Measurements from ENCODE around the gene TBXAS1. TPM values are rescaled to one million over a fixed set of nuclear protein-coding genes. Genes with fewer than 3 reads are reported as not detected.

TBXAS1 gene
- total and polyA plus RNA-seq, 11 donors, result 2.0 to 32.0 (median 4.7) TPM

DNA sequence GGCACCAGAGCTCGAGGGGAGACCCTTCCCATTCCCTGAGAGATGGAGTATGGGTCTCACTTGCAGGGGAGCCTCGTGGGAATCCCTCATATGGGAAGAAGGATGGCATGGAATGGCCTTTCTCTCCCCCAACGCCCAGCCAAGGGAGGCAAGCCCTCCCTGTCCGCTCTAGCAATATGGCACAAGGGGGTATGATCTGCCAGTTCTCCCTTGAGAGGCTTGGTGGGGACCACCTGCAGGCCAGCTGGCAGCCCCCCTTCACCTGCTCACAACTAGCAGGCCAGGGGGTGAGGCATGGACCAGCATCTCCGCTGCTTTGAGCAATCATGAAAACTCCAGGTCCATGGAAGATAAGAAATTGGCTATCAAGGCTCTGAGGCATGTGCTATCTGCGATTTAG lies 162.8 kb downstream of the TBXAS1 start:
- Histone ChIP-seq H3K9me3 (no peaks in the 10 kb centered on the region), H3K36me3 (no peaks in the 10 kb centered on the region), H3K4me1 (peaks cover 0 to 9% (median 0%) of the 10 kb centered on the region in 12 donors), H3K4me3 (no peak overlapping the region), H3K27me3 (no peaks in the 10 kb centered on the region), H3K27ac (no peak overlapping the region)
- 71 to 91% (median 82%) methylated on average over 5 to 6 of the region's 6 CpGs for WGBS, 4 donors
- intact Hi-C loops (cut with DNase I), result loop anchor here in 2 of 10 donors (10.0 kb wide), 2 partner anchors 177 to 217 kb away; partner anchors contain the start of gene HIPK2 (in 1 of the 2)
- no peak for DNase-seq
- ATAC-seq, result no peak
- TF ChIP-seq POLR2A (IDR thresholded peaks at IDR 0.05) (no peak), CTCF (IDR thresholded peaks at IDR 0.05) (no peak)

GRCh38 chr7:139992353-139993044 lies 163.4 kb downstream of the TBXAS1 start:
- no peak for DNase-seq
- intact Hi-C loops (cut with DNase I), result loop anchor here in 2 of 10 donors (10.0 kb wide), 2 partner anchors 178 to 218 kb away; partner anchors contain the start of gene HIPK2 (in 1 of the 2)
- H3K9me3 ChIP-seq, result no peaks in the 10 kb centered on the region

DNA sequence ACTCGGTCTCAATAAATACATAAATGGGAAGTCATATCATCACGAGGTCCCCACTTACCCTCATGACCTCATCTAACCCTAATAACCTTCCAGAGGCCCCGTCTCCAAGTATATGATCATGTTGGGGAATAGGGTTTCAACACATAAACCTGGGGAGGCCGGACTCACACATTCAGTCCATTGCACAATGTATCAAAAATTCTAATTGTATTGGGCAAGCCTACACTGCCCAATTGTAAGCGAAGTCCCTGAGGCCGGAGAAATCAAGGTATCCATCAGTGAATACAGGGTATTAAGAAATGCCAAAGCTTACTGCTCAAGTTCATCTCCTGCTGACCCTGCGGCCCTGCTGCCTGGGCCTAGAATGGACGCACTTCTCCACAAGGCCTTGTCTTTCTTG lies 164.1 kb downstream of the TBXAS1 start:
- H3K4me3 ChIP-seq, result no peak overlapping the region
- H3K27ac ChIP-seq, result no peak overlapping the region
- no peak for TF ChIP-seq CTCF (IDR thresholded peaks at IDR 0.05)
- no peak for TF ChIP-seq POLR2A (IDR thresholded peaks at IDR 0.05)
- ATAC-seq (no peak), DNase-seq (no peak)
- H3K36me3 ChIP-seq, result no peaks in the 10 kb centered on the region
- H3K9me3 ChIP-seq, result no peaks in the 10 kb centered on the region
- WGBS, 4 donors, result 90 to 97% (median 94%) methylated on average over 8 of the region's 8 CpGs
- H3K27me3 ChIP-seq, result no peaks in the 10 kb centered on the region
- peaks cover 0 to 9% (median 0%) of the 10 kb centered on the region in 12 donors for H3K4me1 ChIP-seq
- intact Hi-C loops (cut with DNase I), result loop anchor here in 2 of 10 donors (10.0 kb wide), 2 partner anchors 178 to 218 kb away; partner anchors contain the start of gene HIPK2 (in 1 of the 2)

More at GRCh38 chr7:139992353-139993044, 163.4 kb downstream of the TBXAS1 start:
- H3K27me3 ChIP-seq, result no peaks in the 10 kb centered on the region
- no peak for TF ChIP-seq POLR2A (IDR thresholded peaks at IDR 0.05)
- TF ChIP-seq CTCF (IDR thresholded peaks at IDR 0.05), result no peak
- peaks cover 0 to 9% (median 0%) of the 10 kb centered on the region in 12 donors for H3K4me1 ChIP-seq
- H3K27ac ChIP-seq, result no peak overlapping the region
- WGBS, 4 donors, result 83 to 88% (median 84%) methylated on average over 14 of the region's 14 CpGs
- ATAC-seq, result no peak
- no peaks in the 10 kb centered on the region for H3K36me3 ChIP-seq
- no peak overlapping the region for H3K4me3 ChIP-seq

GRCh38 chr7:139993592-139993991 lies 164.5 kb downstream of the TBXAS1 start:
- Histone ChIP-seq H3K27me3 (no peaks in the 10 kb centered on the region), H3K4me3 (no peak overlapping the region), H3K36me3 (no peaks in the 10 kb centered on the region), H3K9me3 (no peaks in the 10 kb centered on the region), H3K4me1 (peaks cover 0 to 9% (median 0%) of the 10 kb centered on the region in 12 donors), H3K27ac (no peak overlapping the region)
- intact Hi-C loops (cut with DNase I), result loop anchor here in 2 of 10 donors (10.0 kb wide), 2 partner anchors 179 to 219 kb away; partner anchors contain the start of gene HIPK2 (in 1 of the 2)
- 97 to 100% (median 98%) methylated on average over 2 of the region's 2 CpGs for WGBS, 4 donors
- TF ChIP-seq CTCF (IDR thresholded peaks at IDR 0.05), result no peak
- no peak for TF ChIP-seq POLR2A (IDR thresholded peaks at IDR 0.05)
- ATAC-seq (no peak), DNase-seq (no peak)

Measured in heart left ventricle (tissue), 16 donors.